T-helper 2 cell treated with Interferon-gamma antibody and Interleukin-4, amounts not matched to agents 5 μg/mL and 100 μg/mL, for 36 hours (primary cell): ENCODE data around the gene CTNNA2.
"Not testable (repeated sequence)": the region's sequence is repeated elsewhere in the genome, so short reads cannot be mapped to it uniquely, and the experiment has no call there.

ENCODE experiments used
- DNase-seq: peaks from one replicate; pipeline ENCODE4 v3.0.0; 2021; ENCODE audit warnings: low spot score
- H3K27ac Mint-ChIP-seq: one replicate; pipeline ENCODE4 v1.8.0; 2021; ENCODE audit warnings: mild to moderate bottlenecking, mixed read lengths
- H3K27me3 Mint-ChIP-seq: one replicate; pipeline ENCODE4 v1.8.0; 2021; ENCODE audit warnings: low read depth, mixed read lengths
- H3K36me3 Mint-ChIP-seq: one replicate; pipeline ENCODE4 v1.8.0; 2021; ENCODE audit warnings: low read depth, mixed read lengths
- H3K4me1 Mint-ChIP-seq: one replicate; pipeline ENCODE4 v1.8.0; 2021; ENCODE audit warnings: low read depth, mixed read lengths
- H3K4me3 Mint-ChIP-seq: one replicate; pipeline ENCODE4 v1.8.0; 2022; ENCODE audit warnings: mild to moderate bottlenecking, moderate library complexity, mixed read lengths
- H3K9me3 Mint-ChIP-seq: one replicate; pipeline ENCODE4 v1.8.0; 2021; ENCODE audit warnings: mixed read lengths

CTNNA2 gene

DNA sequence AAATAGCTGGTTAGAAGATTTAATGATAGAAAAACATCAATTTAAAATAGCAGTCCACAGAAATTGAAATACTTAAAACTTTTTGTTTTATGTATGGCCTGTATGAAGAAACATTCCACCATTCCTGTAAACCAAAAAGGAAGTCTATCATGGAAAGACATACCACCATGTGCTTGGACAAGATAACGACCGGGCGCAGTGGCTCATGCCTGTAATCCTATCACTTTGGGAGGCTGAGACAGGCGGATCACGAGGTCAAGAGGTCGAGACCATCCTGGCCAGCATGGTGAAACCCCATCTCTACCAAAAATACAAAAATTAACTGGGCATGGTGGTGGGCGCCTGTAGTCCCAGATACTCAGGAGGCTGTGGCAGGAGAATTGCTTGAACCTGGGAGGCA, 519.8 kb downstream of the CTNNA2 start:
- DNase-seq, H3K27me3 Mint-ChIP-seq, H3K36me3 Mint-ChIP-seq, H3K4me1 Mint-ChIP-seq, H3K4me3 Mint-ChIP-seq, H3K9me3 Mint-ChIP-seq, H3K27ac Mint-ChIP-seq: not testable (repeated sequence)

DNA sequence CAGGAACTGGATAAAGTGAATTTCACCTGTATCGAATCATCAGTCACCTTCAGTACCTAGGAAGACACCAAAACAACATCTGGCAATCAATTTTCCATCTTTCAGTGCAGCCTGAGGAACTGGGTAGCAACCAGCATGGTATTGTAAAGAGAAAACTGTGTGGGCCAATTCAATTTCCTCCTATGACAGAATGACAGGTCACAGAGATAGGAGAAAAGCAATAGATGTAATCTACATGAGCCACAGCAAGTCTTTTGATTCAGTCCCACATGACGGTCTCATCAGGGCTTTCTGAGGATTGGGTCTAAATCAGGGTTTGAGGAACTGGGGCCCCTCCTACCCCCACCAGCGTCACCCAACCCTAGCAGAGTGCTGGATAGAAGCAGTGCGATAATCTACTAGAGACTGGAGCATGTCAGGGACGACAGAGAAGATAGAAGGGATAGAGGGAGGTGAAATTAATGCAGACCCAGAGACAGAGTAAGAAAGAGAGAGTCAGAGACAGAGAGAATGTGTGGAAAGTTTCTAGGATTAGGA, 523.0 kb downstream of the CTNNA2 start:
- Mint-ChIP-seq H3K36me3 (no peaks in the 10 kb centered on the region), H3K27me3 (no peaks in the 10 kb centered on the region), H3K9me3 (peaks cover 13% of the 10 kb centered on the region), H3K4me3 (no peak overlapping the region), H3K27ac (no peak overlapping the region), H3K4me1 (no peaks in the 10 kb centered on the region)
- no peak for DNase-seq

DNA sequence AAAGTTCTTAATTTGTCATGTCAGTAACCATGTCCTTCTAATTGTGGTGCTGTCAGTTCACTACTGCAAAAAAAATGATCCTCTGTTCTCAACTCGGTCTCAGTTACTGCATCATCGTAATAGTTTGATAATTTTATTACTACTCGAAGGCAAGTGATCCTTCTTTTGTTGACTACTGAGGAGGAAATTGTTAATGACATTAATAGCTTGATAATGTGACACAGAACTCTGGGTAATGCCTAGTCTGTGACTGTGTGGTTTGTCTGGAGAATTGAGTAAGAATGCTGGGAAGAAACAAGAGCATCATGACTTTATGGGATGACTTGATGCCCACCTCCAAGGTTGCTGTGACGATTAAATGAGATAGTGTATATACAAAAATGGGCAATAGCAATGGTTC, 524.5 kb downstream of the CTNNA2 start:
- Mint-ChIP-seq H3K4me3 (no peak overlapping the region), H3K27ac (no peak overlapping the region), H3K4me1 (no peaks in the 10 kb centered on the region), H3K36me3 (no peaks in the 10 kb centered on the region), H3K9me3 (peaks cover 12% of the 10 kb centered on the region), H3K27me3 (no peaks in the 10 kb centered on the region)
- DNase-seq = no peak

DNA sequence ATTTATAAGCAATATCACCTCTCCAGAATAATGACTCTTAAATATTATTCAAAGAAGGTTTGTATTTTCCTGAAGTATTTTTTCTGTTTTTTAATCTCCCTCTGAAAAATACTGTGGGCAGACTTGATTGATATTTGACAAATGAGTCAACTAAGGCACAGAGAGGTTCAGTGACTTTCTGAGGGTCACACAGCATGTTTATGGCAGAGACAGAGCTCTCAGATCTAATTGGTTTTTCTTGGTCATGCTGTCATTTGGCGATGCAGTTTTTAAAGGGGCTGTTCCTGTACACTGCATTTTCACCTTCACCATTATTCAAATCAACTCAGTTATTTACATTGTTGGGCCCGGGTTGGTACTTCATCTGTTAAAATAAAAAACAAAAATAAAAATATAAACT, 527.4 kb downstream of the CTNNA2 start:
- H3K36me3 Mint-ChIP-seq = no peaks in the 10 kb centered on the region
- no peak for DNase-seq
- no peak overlapping the region for H3K4me3 Mint-ChIP-seq
- H3K4me1 Mint-ChIP-seq = no peaks in the 10 kb centered on the region
- H3K27me3 Mint-ChIP-seq = no peaks in the 10 kb centered on the region
- no peak overlapping the region for H3K27ac Mint-ChIP-seq
- H3K9me3 Mint-ChIP-seq = peaks cover 12% of the 10 kb centered on the region

DNA sequence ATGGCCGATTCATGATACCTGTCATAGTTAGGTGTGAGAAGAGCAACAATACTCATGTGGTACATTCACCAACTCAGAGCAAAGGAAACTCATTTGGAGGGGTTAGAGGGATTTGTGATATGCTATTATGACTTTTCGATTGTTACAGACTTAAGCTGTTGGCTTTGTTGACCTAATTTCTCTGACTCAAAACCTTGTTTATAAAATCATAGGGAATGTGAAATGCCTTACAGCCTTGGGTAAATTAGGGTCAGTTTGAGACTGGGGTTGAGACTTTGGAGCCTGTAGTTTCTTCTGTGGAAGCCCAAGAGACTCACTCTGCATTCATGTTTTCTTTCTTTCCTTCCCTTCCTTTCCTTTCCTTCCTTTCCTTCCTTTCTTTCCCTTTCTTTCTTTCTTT, 529.8 kb downstream of the CTNNA2 start:
- no peak for DNase-seq
- Mint-ChIP-seq H3K4me3 (no peak overlapping the region), H3K4me1 (no peaks in the 10 kb centered on the region), H3K27ac (no peak overlapping the region), H3K27me3 (no peaks in the 10 kb centered on the region), H3K36me3 (no peaks in the 10 kb centered on the region), H3K9me3 (peaks cover 8% of the 10 kb centered on the region)

DNA sequence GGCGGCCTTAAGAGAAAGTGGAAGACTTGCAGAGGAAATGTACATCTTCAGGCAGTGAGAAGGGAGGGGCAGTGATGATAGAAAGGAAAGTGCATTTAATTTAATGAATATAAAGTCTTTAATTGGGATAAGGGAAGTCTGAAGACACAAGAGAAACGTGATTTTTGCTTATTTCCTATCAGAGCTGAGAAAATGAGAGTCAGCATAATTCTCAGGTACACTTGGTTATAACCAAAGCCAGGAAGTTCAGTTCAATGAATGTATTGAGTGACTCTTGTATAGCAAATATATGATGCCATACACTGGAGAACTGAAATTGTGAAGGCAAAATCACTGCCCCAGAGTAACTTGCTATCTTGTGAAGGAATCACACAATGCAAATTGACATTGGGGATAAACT, 535.4 kb downstream of the CTNNA2 start:
- DNase-seq = no peak
- H3K27ac Mint-ChIP-seq = no peak overlapping the region
- no peak overlapping the region for H3K4me3 Mint-ChIP-seq
- no peaks in the 10 kb centered on the region for H3K27me3 Mint-ChIP-seq
- no peaks in the 10 kb centered on the region for H3K4me1 Mint-ChIP-seq
- H3K36me3 Mint-ChIP-seq = no peaks in the 10 kb centered on the region
- H3K9me3 Mint-ChIP-seq = no peaks in the 10 kb centered on the region

DNA sequence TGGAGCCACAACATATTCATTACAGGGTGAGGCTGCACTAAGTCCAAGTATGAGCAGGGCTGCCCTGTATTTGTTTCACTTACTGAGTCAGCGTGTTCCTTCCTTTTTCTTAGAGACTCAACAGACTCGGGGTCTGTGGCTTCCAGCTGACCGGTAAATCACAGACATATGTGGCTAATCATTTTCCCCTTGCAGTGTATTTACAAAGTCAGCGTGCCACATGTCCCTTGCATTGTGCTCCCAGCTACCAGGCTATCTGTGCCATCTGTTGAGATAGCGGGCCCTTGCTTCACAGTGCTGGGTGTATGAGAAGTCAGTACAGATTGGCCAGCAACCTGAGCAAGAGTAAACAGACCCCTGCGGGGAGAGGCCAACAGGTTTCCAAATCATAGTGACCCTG, 537.4 kb downstream of the CTNNA2 start:
- Mint-ChIP-seq H3K4me1 (no peaks in the 10 kb centered on the region), H3K9me3 (no peaks in the 10 kb centered on the region), H3K27me3 (no peaks in the 10 kb centered on the region), H3K36me3 (no peaks in the 10 kb centered on the region), H3K27ac (no peak overlapping the region), H3K4me3 (no peak overlapping the region)
- DNase-seq = no peak

DNA sequence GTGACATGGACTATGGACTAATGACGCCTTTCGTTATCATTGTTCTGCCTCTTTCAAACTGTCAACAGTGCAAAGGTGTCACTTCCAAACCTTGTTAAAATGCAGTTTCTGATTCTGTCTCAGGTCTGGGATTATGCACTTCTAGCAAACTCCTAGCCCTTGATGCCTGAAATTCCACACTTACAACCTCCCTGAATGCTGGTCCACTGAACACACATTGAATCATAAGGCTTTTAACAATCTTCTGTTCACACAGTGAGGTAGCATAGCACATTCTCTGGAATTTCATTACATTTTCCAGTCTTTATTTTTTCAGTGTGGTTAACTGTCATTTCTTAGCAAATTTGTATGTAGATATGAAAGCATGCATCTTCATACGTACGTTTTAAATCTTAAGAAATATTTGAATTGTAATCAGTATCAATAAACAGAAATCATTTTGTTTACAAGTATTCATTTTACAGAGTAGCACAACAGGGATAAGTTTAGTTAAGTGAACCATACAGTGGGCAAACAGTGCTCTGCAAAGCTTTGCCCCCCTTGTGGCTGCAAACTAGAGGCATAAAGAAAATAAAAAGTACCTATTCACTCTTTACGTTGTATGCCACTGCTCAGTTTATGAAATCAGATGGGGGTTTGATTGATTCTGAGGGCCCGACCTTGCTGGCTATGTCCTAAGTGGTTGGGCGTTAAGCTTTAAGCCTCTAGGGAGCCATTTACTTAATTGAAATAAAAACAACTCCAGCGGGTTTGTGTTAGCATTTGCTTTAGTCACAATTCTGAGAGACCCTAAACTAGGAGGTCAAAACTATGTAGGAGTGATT, 540.9 kb downstream of the CTNNA2 start:
- Mint-ChIP-seq H3K4me3 (no peak overlapping the region), H3K27me3 (no peaks in the 10 kb centered on the region), H3K9me3 (no peaks in the 10 kb centered on the region), H3K36me3 (no peaks in the 10 kb centered on the region), H3K4me1 (no peaks in the 10 kb centered on the region), H3K27ac (no peak overlapping the region)
- no peak for DNase-seq

DNA sequence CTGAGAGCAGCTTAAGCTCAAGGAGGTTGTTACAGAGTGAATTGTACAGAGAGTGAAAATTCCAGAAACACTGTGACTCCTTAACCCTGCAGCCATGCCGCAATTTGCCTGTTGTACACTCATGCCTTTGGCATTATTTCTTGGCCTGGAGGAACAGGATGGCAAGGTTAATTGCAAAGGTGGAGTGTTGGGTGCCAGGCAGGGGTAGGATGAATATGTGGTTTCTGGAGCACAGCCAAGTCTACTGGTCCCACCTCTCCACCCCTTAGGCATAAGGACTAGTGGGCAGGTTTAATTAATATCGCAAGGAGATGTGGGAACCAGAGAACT, 541.5 kb downstream of the CTNNA2 start:
- DNase-seq = no peak
- H3K27me3 Mint-ChIP-seq = no peaks in the 10 kb centered on the region
- H3K36me3 Mint-ChIP-seq = no peaks in the 10 kb centered on the region
- H3K9me3 Mint-ChIP-seq = no peaks in the 10 kb centered on the region
- H3K27ac Mint-ChIP-seq = no peak overlapping the region
- no peaks in the 10 kb centered on the region for H3K4me1 Mint-ChIP-seq
- H3K4me3 Mint-ChIP-seq = no peak overlapping the region

DNA sequence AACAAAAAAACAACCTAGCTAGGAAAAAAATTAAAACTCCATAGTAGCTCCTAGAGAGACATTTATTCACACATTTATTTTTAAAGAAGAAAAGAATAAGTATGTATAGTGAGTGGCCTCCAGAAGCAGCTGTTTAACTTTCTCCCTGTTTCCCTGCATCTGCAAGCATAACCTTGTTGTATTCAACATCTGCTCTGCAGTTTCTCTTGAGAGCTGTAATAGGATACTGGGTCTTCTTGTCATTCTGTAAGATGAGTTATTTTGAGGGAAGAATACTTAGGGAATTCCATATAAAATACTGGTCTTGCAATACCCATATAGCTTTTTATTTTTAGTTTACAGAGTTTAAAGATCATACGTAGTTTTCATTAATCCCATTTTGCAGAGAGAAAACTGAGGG, 545.1 kb downstream of the CTNNA2 start:
- no peak overlapping the region for H3K27ac Mint-ChIP-seq
- H3K36me3 Mint-ChIP-seq = no peaks in the 10 kb centered on the region
- H3K27me3 Mint-ChIP-seq = no peaks in the 10 kb centered on the region
- no peaks in the 10 kb centered on the region for H3K4me1 Mint-ChIP-seq
- H3K9me3 Mint-ChIP-seq = no peaks in the 10 kb centered on the region
- no peak overlapping the region for H3K4me3 Mint-ChIP-seq
- DNase-seq = no peak

DNA sequence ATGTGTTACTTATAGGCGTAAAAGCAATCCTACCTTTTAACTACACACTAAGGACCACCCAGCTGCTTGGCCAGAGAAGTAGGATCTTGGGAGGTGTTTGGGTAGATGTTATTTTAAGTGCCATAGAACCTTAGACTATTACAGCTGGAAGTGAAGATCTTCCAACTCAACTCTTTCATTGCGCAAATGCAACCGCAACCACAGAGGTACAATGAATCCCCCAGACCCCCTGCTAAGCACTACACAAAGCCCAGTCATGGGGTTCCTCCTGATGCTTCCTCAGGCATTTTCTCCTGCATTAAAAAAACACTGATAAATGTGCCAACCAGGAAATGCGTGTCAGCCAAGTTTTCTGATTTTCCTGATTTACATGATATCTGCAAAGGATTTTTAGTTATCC, 545.7 kb downstream of the CTNNA2 start:
- Mint-ChIP-seq H3K4me3 (no peak overlapping the region), H3K27ac (no peak overlapping the region), H3K27me3 (no peaks in the 10 kb centered on the region), H3K9me3 (no peaks in the 10 kb centered on the region), H3K4me1 (no peaks in the 10 kb centered on the region), H3K36me3 (no peaks in the 10 kb centered on the region)
- no peak for DNase-seq

DNA sequence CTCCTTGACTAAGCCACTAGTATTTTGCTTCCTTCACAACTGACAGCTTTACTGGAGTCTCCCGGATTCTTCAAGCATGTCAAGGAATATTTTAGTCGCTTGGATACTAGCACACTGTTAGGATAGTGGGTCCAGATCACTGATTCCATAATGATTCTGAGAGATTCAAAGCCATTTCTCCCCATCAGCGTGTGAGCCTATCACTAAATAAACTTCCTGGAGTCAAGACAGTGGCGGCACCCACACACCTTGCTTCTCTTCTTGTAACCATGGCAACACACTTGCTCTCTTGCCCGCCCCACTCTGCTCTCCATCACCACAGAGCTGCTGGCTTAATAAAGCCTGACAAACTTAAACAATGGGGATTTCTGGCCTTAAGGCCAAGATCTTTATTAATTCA, 546.6 kb downstream of the CTNNA2 start:
- no peaks in the 10 kb centered on the region for H3K27me3 Mint-ChIP-seq
- H3K4me3 Mint-ChIP-seq = no peak overlapping the region
- no peak for DNase-seq
- no peak overlapping the region for H3K27ac Mint-ChIP-seq
- H3K9me3 Mint-ChIP-seq = no peaks in the 10 kb centered on the region
- H3K36me3 Mint-ChIP-seq = no peaks in the 10 kb centered on the region
- H3K4me1 Mint-ChIP-seq = no peaks in the 10 kb centered on the region

DNA sequence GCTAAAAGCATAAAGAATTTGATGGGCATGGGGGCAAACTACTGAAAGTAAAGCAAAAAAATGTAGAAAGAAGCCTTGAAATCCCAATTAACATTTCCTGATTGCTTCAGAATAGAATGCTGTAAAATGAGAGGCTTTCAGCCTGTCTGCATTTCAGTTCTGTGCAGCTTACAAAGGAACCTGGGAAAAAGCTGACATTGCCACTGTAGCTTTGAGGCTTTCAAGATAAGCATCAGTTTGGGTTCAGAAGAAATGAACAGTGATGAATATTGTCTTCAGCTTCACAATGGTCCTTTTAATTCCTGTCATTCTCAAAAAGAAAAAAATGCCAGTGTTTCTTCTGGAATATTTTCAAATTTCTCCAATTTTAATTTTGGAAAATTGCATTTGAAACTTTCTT, 549.0 kb downstream of the CTNNA2 start:
- Mint-ChIP-seq H3K27ac (no peak overlapping the region), H3K4me1 (no peaks in the 10 kb centered on the region), H3K27me3 (no peaks in the 10 kb centered on the region), H3K4me3 (no peak overlapping the region), H3K9me3 (no peaks in the 10 kb centered on the region), H3K36me3 (no peaks in the 10 kb centered on the region)
- DNase-seq = no peak

DNA sequence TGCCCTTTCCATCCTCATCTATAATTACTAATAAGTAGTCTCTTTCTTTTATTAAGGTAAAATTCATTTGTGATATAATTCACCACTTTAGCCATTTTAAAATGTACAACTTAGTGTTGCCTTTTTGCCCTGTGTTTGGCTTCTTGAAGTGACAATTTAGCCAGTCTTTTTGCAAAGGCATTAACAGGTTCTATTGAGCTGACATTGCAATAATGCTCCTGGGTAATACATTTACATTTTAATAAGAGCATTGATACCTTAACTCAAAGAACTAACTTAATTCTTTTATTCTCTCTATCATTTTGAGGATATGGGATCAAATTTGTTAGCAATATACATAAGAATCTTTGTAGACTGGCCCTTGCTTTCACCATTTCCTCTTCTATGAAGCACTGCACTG, 549.4 kb downstream of the CTNNA2 start:
- Mint-ChIP-seq H3K9me3 (no peaks in the 10 kb centered on the region), H3K36me3 (no peaks in the 10 kb centered on the region), H3K4me3 (no peak overlapping the region), H3K27ac (no peak overlapping the region), H3K4me1 (no peaks in the 10 kb centered on the region), H3K27me3 (no peaks in the 10 kb centered on the region)
- no peak for DNase-seq
